H54 (cell line): ENCODE data around the gene PBXIP1.

Source experiments
- DNase-seq: peaks from one replicate; pipeline ENCODE4 v3.0.0; 2011; ENCODE audit warnings: low spot score, mixed read lengths; ENCODE audit not compliant: insufficient read length
- FAIRE-seq: peaks from 3 replicates; lab custom pipeline; 2011; peaks lifted over from hg19 to GRCh38; lab: Jason Lieb, UNC
- POLR2A ChIP-seq: IDR thresholded peaks from 2 replicates; pipeline ENCODE4 v1.6.1; 2011; ENCODE audit warnings: low read depth, mild to moderate bottlenecking, low read length

Gene PBXIP1

GRCh38 chr1:154962795-154963330 is 7.0 kb upstream of the PBXIP1 start:
- TF ChIP-seq POLR2A: no peak
- DNase-seq: no peak
- FAIRE-seq: no peak

DNA sequence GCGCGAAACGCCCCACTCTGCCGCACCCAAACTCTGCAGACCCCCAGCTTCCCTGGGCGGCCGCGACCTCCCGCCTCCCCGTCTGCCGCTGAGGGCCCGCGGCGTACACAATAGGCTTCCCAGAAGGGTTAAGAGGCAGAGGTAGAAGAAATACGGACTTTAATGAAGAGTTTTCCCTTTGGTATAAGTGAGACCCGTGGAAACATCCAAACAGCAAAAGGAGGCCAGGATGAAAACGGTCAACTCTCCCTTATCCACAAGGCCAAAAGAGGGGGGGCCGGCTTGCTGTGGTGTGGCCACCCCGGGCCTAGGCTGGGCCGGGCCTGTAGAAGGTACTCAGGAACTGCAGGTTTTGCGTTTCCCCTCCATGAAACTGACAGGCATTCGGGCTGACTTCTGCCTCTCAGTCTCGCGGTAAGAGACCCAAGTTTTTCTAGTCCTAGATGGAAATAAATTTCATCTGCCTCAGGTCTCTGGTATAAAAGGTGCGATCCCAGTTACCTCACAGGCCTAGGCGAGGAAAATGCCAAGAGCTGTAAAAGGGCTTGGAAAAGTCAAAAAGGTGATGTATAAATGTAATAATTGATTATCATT is 6.4 kb upstream of the PBXIP1 start:
- TF ChIP-seq POLR2A: no peak
- FAIRE-seq (no peak), DNase-seq (no peak)

- TF ChIP-seq POLR2A: peak; percentile 79
- peak; percentile 72 for DNase-seq
- FAIRE-seq: no peak
Measured at GRCh38 chr1:154961207-154962155, 5.6 kb upstream of the PBXIP1 start, which contains the start of gene PYGO2. TSS of gene PYGO2 (minus strand) at chr1:154961782. CDS start at chr1:154961576, 206 bp downstream.

GRCh38 chr1:154960446-154961136 is 4.7 kb upstream of the PBXIP1 start:
- no peak for TF ChIP-seq POLR2A
- DNase-seq (no peak), FAIRE-seq (no peak)

DNA sequence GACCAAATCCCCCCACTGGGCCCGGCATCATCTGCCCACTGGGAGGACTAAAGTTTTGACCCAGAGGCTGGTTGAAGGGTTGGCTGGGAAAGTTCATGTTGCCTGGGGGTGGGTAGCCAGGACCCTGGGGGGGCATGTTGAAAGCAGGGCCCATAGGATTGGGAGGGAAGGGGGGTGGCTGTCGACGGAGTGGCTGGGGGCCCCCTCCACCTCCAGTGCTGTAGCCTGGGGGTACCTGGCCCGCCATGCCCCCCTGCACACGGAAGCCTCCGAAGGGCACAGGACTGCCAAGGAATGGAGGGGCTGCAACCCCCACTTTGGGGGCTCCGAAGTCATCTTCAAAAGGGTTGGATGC is 3.5 kb upstream of the PBXIP1 start:
- FAIRE-seq: no peak
- no peak for TF ChIP-seq POLR2A
- DNase-seq: no peak

DNA sequence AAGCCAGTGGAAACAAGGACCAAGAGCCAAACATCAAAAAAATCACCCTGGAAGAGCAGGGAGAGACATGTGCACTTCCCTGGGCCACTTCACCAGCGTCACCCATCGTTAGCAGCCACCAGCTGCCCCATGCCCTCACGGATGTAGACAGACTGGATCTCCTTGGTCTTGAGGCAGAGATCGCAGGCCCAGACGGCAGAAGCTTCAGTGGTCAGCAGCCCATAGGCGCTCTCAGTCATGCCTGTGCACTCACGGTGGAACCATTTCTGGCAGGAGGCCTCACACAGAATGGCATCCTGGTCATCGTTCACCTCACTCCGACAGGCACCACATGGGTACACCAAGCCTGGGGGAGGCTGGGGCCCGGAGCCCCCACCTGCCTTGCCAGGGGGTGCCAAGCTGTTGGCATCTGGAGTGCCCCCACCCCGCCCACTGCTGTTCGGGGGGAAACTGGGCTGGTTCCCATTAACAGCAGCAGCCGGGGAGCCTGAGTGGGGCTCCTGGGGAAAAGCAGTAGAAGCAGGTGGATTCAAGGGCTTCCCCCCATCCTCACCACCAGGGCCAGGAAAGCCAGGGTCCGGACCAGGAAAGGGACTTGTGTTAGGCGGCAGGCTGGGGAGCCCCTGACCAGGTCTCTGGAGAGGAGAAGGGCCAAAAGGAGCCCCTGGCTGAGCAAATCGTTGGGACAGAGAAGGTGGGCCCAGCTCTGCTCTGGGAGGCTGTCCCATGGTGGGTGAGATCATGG is 3.0 kb upstream of the PBXIP1 start:
- no peak for FAIRE-seq
- no peak for TF ChIP-seq POLR2A

DNA sequence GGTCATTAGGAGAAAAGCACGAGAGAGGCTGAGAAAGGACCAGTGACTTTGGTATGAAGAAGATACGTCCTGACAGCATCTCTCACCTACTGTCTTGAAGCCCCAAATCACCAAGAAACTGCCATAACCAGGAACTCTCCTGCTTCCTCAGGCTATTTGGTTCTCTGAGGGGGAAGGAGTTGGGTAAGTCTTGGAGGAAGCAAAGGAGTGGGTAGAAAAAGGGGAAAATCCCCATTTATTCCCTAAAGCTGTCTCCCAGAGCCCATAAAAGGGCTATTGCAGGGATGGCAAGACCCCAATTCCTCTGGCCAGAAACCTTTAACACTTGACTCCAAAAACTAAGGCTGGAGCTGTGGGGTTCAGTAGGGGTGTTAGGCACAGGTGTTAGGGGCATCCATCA is 2.1 kb upstream of the PBXIP1 start:
- no peak for DNase-seq
- TF ChIP-seq POLR2A: no peak
- FAIRE-seq: no peak

More for the DNA sequence above, 3.0 kb upstream of the PBXIP1 start:
- DNase-seq: no peak

DNA sequence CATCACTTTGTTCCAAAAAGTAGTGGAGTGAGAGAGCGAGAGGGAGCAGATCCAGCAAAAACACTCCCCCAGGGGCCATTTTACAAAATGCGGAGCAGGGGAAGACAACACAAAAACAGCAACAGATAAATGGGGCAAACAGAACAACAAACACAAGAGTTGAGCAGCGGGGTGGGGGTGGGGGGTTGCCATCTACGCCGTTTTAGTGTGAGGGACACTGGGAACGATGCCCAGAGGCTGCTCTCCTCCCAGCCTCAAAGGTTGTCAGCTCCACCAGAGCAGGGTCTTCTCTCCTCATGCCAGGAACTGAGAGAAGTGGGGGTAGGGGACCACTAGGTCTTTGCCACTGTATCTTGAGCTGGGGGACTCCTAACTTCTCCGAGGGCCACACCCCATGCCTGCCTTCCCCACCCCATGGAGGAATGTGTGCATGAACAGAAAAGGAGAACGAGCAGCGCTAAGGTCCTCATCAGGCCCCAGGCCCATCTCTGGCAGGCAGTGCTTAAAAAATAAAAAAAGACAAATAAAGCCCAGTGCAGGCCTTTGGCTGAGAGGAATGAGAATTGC is 1.3 kb upstream of the PBXIP1 start:
- no peak for FAIRE-seq
- DNase-seq: no peak
- no peak for TF ChIP-seq POLR2A

DNA sequence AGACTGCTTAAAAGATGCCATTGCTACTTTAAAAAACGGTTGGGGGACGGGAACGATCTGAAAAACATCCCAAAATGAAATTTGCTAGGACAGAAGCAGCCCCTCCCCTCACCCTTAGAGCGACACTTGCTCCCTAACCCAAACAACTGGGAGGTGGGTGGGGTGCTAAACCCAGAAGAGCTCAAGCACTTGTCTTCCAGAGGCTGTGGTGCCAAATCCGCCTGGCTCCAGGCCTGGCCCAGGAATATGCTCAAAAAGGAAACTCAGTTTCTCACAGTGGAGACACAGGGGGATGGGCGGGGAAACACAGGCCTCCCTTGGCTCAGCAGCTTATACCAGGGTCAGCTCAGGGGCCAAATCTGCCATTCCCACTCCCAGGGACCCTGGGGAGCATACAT is 644 bp upstream of the PBXIP1 start:
- FAIRE-seq (no peak), DNase-seq (no peak)
- no peak for TF ChIP-seq POLR2A

DNA sequence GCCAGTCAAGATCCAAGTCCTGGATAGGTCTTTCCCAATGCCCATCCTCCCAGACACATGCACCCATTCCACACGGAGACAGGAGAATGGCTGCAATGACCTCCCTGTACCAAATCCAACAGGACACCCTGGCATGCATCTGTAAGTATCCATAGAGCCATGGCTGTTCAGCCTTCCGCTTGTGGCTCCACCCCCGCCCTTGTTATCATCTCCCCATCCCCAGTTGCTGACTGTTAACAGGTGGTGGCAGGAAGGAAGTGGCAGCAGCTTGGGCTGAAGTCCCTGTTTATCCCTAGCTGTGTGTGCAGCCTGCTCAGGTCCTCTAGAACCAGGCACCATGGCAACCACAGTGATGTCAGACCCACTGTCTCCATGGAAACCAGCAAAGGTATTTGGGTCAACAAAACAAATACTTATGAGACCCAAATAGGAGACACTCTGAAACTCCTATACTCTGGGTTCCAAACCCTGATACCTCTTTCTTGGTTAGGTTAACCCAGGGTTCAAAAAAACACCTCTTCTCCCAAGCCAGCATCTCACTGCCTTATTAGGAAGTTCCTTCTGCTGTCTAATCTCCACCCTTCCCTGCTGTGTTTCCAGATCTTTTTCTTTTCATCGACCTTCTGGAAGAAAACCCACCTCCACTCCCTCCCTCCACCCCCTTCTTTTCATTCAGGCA is 721 bp downstream of the PBXIP1 start:
- no peak for FAIRE-seq
- DNase-seq: no peak
- TF ChIP-seq POLR2A: no peak

GRCh38 chr1:154954541-154954940 is 1.4 kb downstream of the PBXIP1 start:
- DNase-seq: no peak
- TF ChIP-seq POLR2A: no peak
- FAIRE-seq: no peak

GRCh38 chr1:154953611-154954038 is 2.3 kb downstream of the PBXIP1 start:
- FAIRE-seq (no peak), DNase-seq (no peak)
- TF ChIP-seq POLR2A: no peak

DNA sequence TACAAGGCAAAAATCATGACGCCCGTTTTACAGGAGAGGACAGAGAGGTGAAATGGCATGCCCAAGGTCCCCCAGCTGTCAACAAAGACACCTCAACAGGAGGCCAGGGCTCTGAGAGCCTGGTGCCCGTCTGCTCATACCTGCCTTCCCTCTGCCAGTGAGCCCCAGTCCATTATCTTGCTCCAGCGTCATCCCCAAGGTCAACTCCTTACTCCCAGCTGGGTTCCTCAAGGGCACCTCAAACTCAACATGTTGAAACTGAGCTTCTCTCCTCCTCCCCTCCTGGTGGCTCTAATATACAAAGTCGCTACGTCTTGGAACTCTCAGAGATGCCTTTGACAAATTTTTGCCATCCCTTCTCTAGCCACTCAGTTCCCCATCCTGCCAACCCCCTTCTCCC is 3.2 kb downstream of the PBXIP1 start:
- no peak for TF ChIP-seq POLR2A
- DNase-seq: no peak
- no peak for FAIRE-seq
